Measurements from ENCODE around the gene AGR3.
"Not testable (repeated sequence)": the region's sequence is repeated elsewhere in the genome, so short reads cannot be mapped to it uniquely, and the experiment has no call there.

Gene AGR3

GRCh38 chr7:16891338-16891737, 9.6 kb upstream of the AGR3 start:
- DNase-seq (ENCODE audit: low read depth in 2 of 2): no peak

- no peak for DNase-seq (ENCODE audit: low read depth in 2 of 2)
Observed at GRCh38 chr7:16889851-16890415, 8.2 kb upstream of the AGR3 start.

GRCh38 chr7:16889305-16889704, 7.5 kb upstream of the AGR3 start:
- no peak for DNase-seq (ENCODE audit: low read depth in 2 of 2)

GRCh38 chr7:16883918-16884317, 2.1 kb upstream of the AGR3 start:
- DNase-seq (ENCODE audit: low read depth in 2 of 2): no peak

GRCh38 chr7:16880554-16880953, 1.2 kb downstream of the AGR3 start:
- no peak for DNase-seq (ENCODE audit: low read depth in 2 of 2)

GRCh38 chr7:16879181-16879580, 2.6 kb downstream of the AGR3 start:
- no peak for DNase-seq (ENCODE audit: low read depth in 2 of 2)

GRCh38 chr7:16875861-16876260, 5.9 kb downstream of the AGR3 start:
- no peak for DNase-seq (ENCODE audit: low read depth in 2 of 2)

- no peak for DNase-seq (ENCODE audit: low read depth in 2 of 2)
Observed at GRCh38 chr7:16874066-16874465, 7.7 kb downstream of the AGR3 start.

- no peak for DNase-seq (ENCODE audit: low read depth in 2 of 2)
Observed at GRCh38 chr7:16867328-16867727, 14.5 kb downstream of the AGR3 start.

- not testable (repeated sequence) for DNase-seq (ENCODE audit: low read depth in 2 of 2)
Observed at GRCh38 chr7:16853189-16853588, 28.6 kb downstream of the AGR3 start.

- DNase-seq (ENCODE audit: low read depth in 2 of 2): no peak
Observed at GRCh38 chr7:16851829-16852228, 30.0 kb downstream of the AGR3 start.

- no peak for DNase-seq (ENCODE audit: low read depth in 2 of 2)
Observed at GRCh38 chr7:16850614-16851466, 30.9 kb downstream of the AGR3 start.

- DNase-seq (ENCODE audit: low read depth in 2 of 2): no peak
Observed at GRCh38 chr7:16849296-16850148, 32.3 kb downstream of the AGR3 start.

- no peak for DNase-seq (ENCODE audit: low read depth in 2 of 2)
Observed at GRCh38 chr7:16847381-16847860, 34.4 kb downstream of the AGR3 start.

GRCh38 chr7:16846601-16847165, 35.1 kb downstream of the AGR3 start:
- DNase-seq (ENCODE audit: low read depth in 2 of 2): no peak

- no peak for DNase-seq (ENCODE audit: low read depth in 2 of 2)
Observed at GRCh38 chr7:16845746-16846145, 36.0 kb downstream of the AGR3 start.

- DNase-seq (ENCODE audit: low read depth in 2 of 2): no peak
Observed at GRCh38 chr7:16841681-16842080, 40.1 kb downstream of the AGR3 start.

- no peak for DNase-seq (ENCODE audit: low read depth in 2 of 2)
Observed at GRCh38 chr7:16840094-16840493, 41.7 kb downstream of the AGR3 start.

- no peak for DNase-seq (ENCODE audit: low read depth in 2 of 2)
Observed at GRCh38 chr7:16839646-16840045, 42.1 kb downstream of the AGR3 start.

GRCh38 chr7:16838891-16839290, 42.9 kb downstream of the AGR3 start:
- DNase-seq (ENCODE audit: low read depth in 2 of 2): no peak

- DNase-seq (ENCODE audit: low read depth in 2 of 2): no peak
Observed at GRCh38 chr7:16838386-16838785, 43.4 kb downstream of the AGR3 start.

GRCh38 chr7:16836481-16836880, 45.3 kb downstream of the AGR3 start:
- DNase-seq (ENCODE audit: low read depth in 2 of 2): no peak
